GOT3 (cell line): ENCODE measurements around the gene ELP4.
"Not testable (repeated sequence)": the region's sequence is repeated elsewhere in the genome, so short reads cannot be mapped to it uniquely, and the experiment has no call there.

Source experiments
- DNase-seq: peaks from one replicate; lab custom pipeline; 2025; ENCODE audit warnings: mixed read lengths; lab: John Stamatoyannopoulos, UW

ELP4 gene

GRCh38 chr11:31542862-31543261 lies 33.3 kb downstream of the ELP4 start:
- DNase-seq = no peak

- no peak for DNase-seq
These were observed 46.4 kb downstream of the ELP4 start for GRCh38 chr11:31555938-31556337.

DNA sequence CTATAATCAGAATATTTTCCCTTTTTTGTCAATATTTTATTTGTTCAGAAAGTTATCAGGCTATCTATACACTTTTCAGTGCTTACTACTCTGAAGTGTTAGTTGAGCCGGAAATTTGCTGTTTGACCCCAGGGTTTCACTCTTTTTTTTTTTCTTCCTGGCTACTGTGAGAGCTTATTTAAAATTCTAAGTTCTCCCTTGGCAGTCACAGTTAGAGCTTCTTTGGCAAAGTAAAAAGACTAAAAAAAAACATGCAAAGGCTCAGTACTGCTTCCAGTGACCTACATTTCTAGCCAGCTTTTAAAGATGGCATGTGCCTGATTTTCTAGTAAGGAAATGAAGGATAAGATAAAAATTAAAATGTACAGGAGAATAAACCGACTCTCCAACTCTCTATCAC lies 48.4 kb downstream of the ELP4 start:
- DNase-seq = no peak

DNA sequence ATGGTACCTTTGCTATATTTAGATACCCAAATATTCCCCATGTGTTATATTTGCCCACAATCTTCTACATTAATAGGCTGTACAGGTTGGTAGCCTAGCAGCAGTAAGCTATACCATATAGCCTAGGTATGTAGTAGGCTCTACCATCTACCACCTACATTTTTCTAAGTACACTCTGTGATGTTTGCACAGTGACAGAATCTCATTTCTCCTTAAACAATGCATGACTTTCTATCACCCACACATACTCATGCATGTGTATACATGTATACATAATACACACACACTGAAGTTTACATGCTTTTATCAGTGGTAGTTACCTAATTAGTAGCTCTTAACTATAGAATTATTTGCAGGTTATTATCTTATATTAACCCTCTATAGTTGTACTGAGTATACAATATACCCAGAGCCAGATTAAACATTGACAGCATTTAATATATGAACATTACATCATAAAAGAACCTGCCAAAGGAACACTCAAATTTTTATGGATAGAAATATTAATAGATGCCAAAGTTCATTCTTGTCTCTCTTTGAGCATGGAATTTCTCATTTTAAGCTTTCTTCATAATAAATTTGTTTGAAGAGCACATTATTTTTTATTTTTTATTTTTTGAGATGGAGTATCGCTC lies 51.4 kb downstream of the ELP4 start:
- DNase-seq = no peak

DNA sequence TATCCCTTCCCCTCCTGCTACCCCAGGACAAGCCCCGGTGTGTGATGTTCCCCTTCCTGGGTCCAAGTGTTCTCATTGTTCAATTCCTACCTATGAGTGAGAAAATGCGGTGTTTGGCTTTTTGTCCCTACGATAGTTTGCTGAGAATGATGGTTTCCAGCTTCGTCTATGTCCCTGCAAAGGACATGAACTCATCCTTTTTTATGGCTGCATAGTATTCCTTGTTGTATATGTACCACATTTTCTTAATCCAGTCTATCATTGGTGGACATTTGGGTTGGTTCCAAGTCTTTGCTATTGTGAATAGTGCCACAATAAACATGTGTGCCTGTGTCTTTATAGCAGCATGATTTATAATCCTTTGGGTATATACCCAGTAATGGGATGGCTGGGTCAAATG lies 55.0 kb downstream of the ELP4 start:
- not testable (repeated sequence) for DNase-seq

- DNase-seq = not testable (repeated sequence)
These were observed 64.6 kb downstream of the ELP4 start for GRCh38 chr11:31574133-31574532.

GRCh38 chr11:31575764-31576163 lies 66.2 kb downstream of the ELP4 start:
- not testable (repeated sequence) for DNase-seq

GRCh38 chr11:31579412-31579811 lies 69.8 kb downstream of the ELP4 start:
- not testable (repeated sequence) for DNase-seq

DNA sequence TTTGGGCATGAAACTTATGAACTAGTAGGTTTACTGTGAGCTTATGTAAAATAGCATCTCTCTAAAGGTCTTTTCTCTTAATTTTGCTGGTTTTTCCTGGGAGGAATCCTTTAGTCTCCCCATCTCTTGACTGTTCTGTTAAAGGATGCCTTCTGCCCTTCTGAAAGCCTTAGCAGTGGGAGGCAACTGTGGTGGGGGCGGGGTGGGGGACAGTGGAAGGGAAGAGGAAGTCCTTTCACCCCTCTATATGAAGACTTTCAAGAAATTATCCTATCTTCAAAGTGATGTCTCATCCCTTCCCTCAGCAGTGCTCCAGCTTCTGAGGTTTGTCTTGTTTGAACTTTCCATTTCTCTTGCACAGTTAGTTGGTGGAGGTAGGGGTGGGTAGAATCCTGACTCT lies 73.1 kb downstream of the ELP4 start:
- no peak for DNase-seq

DNA sequence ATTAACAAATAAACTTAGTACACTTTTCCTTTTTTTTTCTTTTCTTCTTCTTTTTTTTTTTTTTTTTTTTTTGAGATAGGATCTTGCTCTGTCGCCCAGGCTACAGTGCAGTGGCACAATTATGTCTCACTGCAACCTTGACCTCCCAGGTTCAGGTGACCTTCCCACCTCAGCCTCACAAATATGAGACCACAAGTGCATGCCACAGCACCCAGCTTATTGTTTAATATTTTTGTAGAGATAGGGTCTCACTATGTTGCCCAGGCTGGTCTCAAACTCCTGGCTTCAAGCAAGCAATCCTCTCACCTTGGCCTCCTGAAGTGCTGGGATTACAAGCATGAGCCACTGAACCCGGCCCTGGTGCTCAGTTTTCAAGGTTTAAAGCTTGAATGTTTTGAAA lies 88.9 kb downstream of the ELP4 start:
- DNase-seq = no peak

GRCh38 chr11:31601635-31602282 lies 92.2 kb downstream of the ELP4 start:
- DNase-seq = no peak

GRCh38 chr11:31606893-31607292 lies 97.3 kb downstream of the ELP4 start:
- no peak for DNase-seq

DNA sequence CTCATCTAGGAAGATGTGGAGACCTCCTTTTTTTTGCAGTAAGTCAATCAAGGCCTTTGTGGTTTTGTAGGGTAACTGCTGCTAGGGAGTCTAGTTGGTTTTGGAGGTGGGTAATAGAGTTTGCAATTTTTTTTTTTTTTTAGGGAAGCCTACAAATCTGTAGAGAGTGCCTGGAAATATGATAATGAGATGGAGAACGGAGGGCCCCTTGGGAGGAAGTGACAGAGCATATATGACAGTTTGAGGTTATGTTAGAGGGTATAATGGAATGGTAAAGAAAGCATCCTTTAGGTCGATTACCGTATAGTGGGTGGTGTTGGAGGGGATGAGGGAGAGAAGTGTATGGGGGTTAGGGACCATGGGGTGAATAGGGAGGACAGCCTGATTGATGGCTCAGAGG lies 98.3 kb downstream of the ELP4 start:
- DNase-seq = no peak

- no peak for DNase-seq
These were observed 99.4 kb downstream of the ELP4 start for GRCh38 chr11:31608995-31609394.

DNA sequence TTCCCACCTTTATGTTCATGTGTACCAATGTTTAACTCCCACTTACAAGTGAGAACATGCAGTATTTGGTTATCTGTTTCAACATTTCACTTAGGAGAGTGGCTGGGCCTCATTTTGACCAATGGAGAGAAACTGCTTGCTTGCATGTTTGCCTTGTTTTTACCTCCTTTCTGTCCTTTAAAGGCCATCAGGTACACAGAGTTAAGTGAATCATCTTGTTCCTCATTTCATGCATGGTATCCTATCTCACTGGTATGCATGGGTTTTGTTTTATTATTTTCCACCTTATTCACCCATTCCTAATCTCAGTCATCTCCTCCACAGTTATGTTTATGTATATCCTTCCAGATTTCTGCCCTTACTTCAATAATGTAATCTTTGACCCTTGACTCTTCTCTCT lies 101.0 kb downstream of the ELP4 start:
- DNase-seq = no peak

DNA sequence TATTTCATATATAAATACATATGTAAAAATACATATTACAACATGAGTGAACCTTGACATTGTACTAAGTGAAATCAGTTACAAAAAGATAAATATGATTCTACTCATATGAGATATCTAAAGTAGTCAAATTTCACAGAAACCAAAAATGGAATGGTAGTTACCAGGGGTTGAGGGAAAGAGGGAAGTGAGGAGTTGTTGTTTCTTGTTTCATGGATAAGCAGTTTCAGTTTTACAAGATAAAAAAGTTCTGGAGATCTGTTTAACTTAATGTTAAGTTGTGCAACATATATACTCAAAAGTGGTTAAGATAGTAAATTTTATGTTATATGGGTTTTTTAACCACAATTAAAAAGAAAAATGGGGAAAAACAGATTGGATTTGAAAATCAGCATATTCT lies 107.7 kb downstream of the ELP4 start:
- DNase-seq = no peak

GRCh38 chr11:31619980-31620379 lies 110.4 kb downstream of the ELP4 start:
- DNase-seq = no peak

- DNase-seq = no peak
These were observed 110.9 kb downstream of the ELP4 start for GRCh38 chr11:31620434-31620833.

- DNase-seq = no peak
These were observed 116.3 kb downstream of the ELP4 start for GRCh38 chr11:31625868-31626267.

DNA sequence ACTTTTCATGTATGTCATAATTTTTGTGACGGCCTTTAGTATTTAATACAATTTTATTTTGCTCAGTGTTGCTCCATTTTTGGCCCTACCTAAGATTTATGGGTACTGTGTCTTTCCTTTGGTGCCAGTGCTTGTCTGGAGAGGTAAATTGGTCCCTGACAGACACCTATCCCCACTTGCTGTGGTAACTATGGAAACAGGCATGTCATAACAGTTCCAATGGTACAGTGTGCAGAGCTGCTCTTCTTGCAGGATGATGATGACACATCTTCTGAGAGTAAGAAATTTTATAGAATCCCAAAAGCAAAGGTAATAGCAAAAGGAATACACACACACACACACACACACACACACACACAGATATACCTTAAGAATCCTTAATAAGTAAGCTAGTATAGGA lies 118.5 kb downstream of the ELP4 start:
- DNase-seq = no peak

DNA sequence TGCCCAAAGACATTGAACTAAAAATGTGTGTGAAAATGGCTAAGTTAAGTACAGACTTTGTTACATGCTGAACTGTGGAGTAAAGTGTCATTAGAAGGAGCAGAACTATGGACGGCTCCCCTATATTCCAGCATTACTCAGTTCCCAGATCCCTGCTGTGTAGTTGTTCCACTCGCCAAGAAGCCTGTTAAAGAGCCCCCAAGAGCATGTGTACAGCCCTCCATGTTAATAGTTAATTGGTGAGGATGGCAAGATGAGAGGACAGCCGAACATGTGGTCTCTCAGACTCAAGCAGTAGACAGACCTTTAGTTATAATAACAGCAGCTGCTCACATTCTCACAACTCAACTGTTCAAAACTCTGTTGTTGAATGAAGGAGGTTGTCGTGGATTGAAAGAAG lies 127.4 kb downstream of the ELP4 start:
- DNase-seq = no peak

GRCh38 chr11:31640611-31641010 lies 131.0 kb downstream of the ELP4 start:
- DNase-seq = no peak

- no peak for DNase-seq
These were observed 132.0 kb downstream of the ELP4 start for GRCh38 chr11:31641477-31642062.

DNA sequence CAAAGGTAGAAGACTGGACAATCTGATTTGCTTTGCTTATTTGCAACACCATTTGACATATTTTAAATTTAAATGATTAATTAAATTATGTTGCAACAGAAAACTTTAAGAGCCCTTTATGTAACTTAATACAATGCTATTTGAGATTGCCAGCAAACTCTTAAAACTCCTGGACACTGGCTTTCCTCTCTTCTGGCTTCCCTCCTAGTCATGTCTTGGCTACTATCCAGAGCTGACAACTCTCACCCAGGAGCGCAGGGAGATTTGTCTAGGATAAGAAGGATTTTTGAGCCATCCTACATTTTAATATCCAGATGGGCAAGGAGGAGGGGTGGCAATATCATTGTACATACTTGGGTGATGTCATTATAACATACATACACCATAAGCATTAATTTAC lies 134.3 kb downstream of the ELP4 start:
- no peak for DNase-seq
